ENCODE results near the gene DIO1. TPM values are rescaled to one million over a fixed set of nuclear protein-coding genes. Genes with fewer than 3 reads are reported as not detected.

DIO1 gene
- total and polyA plus RNA-seq, 11 donors, result not detected

- ATAC-seq (peak; percentile 36 to 74 (median 60)), DNase-seq (peak in 3 of 5 donors; percentile 17 to 33 (median 27))
- intact Hi-C loops (cut with DNase I), result loop anchor here in 8 of 10 donors (2.0 to 10.0 kb wide), 7 partner anchors 86 to 951 kb away; partner anchors contain the start of genes IFT25 (in 2 of the 8), LRRC42 (in 2 of the 8), TCEANC2 (in 1 of the 8) and TMEM59 (in 1 of the 8)
- Histone ChIP-seq H3K4me1 (no peaks in the 10 kb centered on the region), H3K36me3 (peaks cover 0 to 73% (median 54%) of the 10 kb centered on the region in 9 donors), H3K4me3 (no peak overlapping the region), H3K27me3 (no peaks in the 10 kb centered on the region), H3K9me3 (no peaks in the 10 kb centered on the region), H3K27ac (no peak overlapping the region)
- peak; percentile 57 to 81 (median 72) for TF ChIP-seq CTCF (IDR thresholded peaks at IDR 0.05)
- TF ChIP-seq POLR2A (IDR thresholded peaks at IDR 0.05), result no peak
These were observed 33.0 kb upstream of the DIO1 start for GRCh38 chr1:53860967-53861411.

GRCh38 chr1:53862507-53862906, 31.5 kb upstream of the DIO1 start:
- TF ChIP-seq POLR2A (IDR thresholded peaks at IDR 0.05), result no peak
- no peak for TF ChIP-seq CTCF (IDR thresholded peaks at IDR 0.05)
- intact Hi-C loops (cut with DNase I), result loop anchor here in 7 of 10 donors (5.0 to 10.0 kb wide), 6 partner anchors 85 to 950 kb away; partner anchors contain the start of genes IFT25 (in 2 of the 7), LRRC42 (in 2 of the 7), TCEANC2 (in 1 of the 7) and TMEM59 (in 1 of the 7)
- no peaks in the 10 kb centered on the region for H3K4me1 ChIP-seq
- no peaks in the 10 kb centered on the region for H3K9me3 ChIP-seq
- WGBS, 4 donors, result 80 to 86% (median 86%) methylated on average over 7 of the region's 7 CpGs
- H3K36me3 ChIP-seq, result peaks cover 0 to 72% (median 52%) of the 10 kb centered on the region in 9 donors
- no peaks in the 10 kb centered on the region for H3K27me3 ChIP-seq
- ATAC-seq (no peak), DNase-seq (no peak)
- no peak overlapping the region for H3K4me3 ChIP-seq
- H3K27ac ChIP-seq, result no peak overlapping the region

GRCh38 chr1:53868565-53868964, 25.4 kb upstream of the DIO1 start:
- no peaks in the 10 kb centered on the region for H3K4me1 ChIP-seq
- DNase-seq, result no peak
- H3K27ac ChIP-seq, result no peak overlapping the region
- H3K36me3 ChIP-seq, result peaks cover 0 to 93% (median 66%) of the 10 kb centered on the region in 9 donors
- no peaks in the 10 kb centered on the region for H3K27me3 ChIP-seq
- intact Hi-C loops (cut with DNase I), result loop anchor here in 1 of 10 donors (10.0 kb wide), 1 partner anchor 186 kb away; the partner anchor contains the start of genes TCEANC2 and TMEM59
- no peak overlapping the region for H3K4me3 ChIP-seq
- 83 to 96% (median 96%) methylated on average over 1 of the region's 1 CpG for WGBS, 4 donors
- no peaks in the 10 kb centered on the region for H3K9me3 ChIP-seq
- TF ChIP-seq CTCF (IDR thresholded peaks at IDR 0.05) (no peak), POLR2A (IDR thresholded peaks at IDR 0.05) (no peak)
- no peak for ATAC-seq

GRCh38 chr1:53869454-53870117, 24.4 kb upstream of the DIO1 start:
- Histone ChIP-seq H3K36me3 (peaks cover 0 to 97% (median 72%) of the 10 kb centered on the region in 9 donors), H3K4me3 (no peak overlapping the region), H3K4me1 (no peaks in the 10 kb centered on the region), H3K27me3 (no peaks in the 10 kb centered on the region), H3K27ac (no peak overlapping the region), H3K9me3 (no peaks in the 10 kb centered on the region)
- intact Hi-C loops (cut with DNase I), result loop anchor here in 2 of 10 donors (10.0 kb wide), 2 partner anchors 55 to 185 kb away; partner anchors contain the start of genes TCEANC2 (in 1 of the 2) and TMEM59 (in 1 of the 2)
- WGBS, 4 donors, result 88 to 90% (median 90%) methylated on average over 11 of the region's 11 CpGs
- no peak for TF ChIP-seq POLR2A (IDR thresholded peaks at IDR 0.05)
- ATAC-seq (no peak), DNase-seq (no peak)

Measured in heart left ventricle (tissue), 16 donors.